HT1080 (cell line): Measurements from ENCODE around the gene NAV2. TPM values are rescaled to one million over a fixed set of nuclear protein-coding genes. Genes with fewer than 3 reads are reported as not detected.
"Not testable (repeated sequence)": the region's sequence is repeated elsewhere in the genome, so short reads cannot be mapped to it uniquely, and the experiment has no call there.

ENCODE experiments used
- DNase-seq: peaks from one replicate; pipeline ENCODE4 v3.0.0-alpha.2; 2015; ENCODE audit warnings: low read depth
- total RNA-seq: library from RNA; depleted of rRNA; stranded (reverse); fragments of >200 nt; shearing (Covaris generic); gene quantifications from 2 replicates; pipeline ENCODE4 v1.2.3, GENCODE V29; 2014

The NAV2 gene
- total RNA-seq, 1 experiment from 2014 or later = 2.2 TPM

DNA sequence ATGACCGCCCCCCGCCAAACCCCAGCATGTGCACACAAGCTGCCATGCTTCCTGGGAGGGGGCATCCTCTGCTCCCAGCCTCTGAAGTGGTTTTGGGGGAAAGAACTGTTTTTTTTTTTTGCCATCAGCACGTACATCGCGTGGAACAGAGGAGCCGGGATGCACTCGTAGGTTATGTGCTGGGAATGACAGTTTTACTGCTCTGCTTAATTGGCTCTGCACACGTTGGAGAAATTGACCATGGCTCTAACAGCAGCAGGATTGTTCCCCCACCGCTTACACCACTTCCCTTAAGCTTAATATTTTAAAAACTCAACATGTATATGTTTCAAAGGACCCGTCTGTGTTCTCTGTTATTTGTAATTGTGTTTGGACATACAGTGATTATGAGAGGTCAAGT lies 175.2 kb downstream of the NAV2 start:
- DNase-seq = no peak

DNA sequence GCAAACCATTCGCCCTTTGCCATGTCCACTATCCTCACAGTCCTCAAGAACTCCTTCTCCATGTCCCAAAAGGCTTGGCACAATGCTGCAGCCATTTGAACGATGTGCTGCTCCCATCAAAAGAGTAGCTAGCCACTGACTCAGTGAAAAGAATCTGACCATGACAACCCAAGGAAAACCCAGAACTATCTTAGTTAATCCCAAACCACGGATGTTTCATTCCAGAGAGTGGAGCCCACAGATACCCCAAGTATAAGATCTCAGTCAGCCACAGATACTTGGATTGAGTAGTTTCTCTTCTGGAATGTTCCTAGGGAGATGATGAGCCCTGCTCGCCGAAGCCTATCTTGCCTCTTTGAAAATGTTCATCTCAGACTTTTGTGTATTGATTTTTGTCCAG lies 176.9 kb downstream of the NAV2 start:
- DNase-seq = peak; percentile 24

GRCh38 chr11:19890308-19890707 lies 177.7 kb downstream of the NAV2 start:
- peak; percentile 93 for DNase-seq

GRCh38 chr11:19891022-19891421 lies 178.4 kb downstream of the NAV2 start:
- no peak for DNase-seq

DNA sequence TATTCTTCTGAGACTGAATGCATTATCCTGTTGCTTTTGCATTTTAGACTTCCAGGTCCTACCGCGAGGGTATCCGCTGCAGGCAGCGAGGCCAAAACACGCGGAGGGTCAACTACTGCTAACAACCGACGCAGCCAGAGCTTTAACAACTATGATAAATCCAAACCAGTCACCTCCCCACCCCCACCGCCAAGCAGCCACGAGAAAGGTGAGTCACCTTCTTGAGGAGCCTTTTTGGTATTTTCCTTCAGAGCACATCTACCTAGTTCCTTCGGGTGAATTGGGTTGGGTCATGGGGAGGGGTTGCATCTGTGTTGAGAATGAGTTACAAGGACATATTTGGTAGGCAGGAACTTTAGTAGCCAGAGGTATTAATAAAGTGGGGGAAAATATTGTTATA lies 179.8 kb downstream of the NAV2 start:
- peak; percentile 54 for DNase-seq

DNA sequence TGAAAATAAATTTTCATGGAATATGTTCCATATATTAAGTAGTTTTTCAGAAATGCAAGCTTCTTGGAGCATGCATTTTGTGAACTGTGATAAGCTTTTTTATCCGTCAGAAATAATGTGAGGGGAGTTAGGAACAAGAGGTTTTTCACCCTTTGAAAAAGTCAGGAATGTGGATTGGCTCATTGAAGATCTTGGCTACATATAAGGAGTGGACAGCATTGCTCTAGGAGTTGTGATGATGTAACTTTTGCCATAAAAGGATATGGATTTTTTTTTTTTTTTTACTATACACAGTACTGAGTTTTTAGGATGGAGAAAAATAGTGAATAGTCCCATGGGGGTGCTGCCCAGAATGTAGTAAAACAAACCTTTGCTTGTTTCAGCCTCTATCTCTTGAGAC lies 180.2 kb downstream of the NAV2 start:
- DNase-seq = no peak

DNA sequence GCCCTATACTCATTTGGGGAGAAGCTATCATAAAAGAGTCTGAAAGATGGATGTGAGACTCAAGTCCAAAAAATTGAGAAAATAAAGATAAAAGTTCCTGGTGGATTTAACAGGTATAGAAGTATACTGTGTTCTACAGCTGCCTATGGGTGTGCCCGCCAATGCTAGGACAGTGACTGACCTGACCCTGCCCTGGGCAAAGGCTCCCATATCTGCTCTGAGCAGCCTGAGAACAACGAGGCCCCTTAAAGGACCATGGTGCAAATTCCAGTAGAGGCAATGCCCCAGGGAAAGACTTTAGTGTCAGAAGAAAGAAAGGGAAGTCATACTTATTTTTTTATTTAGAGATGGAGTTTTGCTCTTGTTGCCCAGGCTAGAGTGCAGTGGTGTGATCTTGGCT lies 181.8 kb downstream of the NAV2 start:
- DNase-seq = no peak

GRCh38 chr11:19895037-19895436 lies 182.4 kb downstream of the NAV2 start:
- DNase-seq = not testable (repeated sequence)

DNA sequence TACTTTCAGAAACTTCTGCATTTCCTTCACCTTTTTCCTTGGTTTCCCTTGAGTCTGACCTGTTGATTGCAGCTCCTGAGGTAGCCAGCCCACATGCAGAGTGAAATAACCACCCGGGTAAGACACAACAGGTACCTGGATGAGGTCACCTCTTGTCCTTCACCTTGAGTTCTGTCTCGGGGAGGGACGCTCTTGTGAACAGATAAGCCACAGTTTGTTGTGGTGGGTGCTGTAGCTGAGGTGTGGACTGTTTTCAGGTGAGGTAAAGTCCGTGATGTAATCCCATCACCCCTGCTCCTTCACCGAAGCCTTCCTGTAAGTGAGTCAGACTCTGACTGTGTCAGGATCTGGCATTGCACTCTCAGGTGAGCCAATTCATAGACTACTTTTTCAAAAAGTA lies 183.1 kb downstream of the NAV2 start:
- no peak for DNase-seq

DNA sequence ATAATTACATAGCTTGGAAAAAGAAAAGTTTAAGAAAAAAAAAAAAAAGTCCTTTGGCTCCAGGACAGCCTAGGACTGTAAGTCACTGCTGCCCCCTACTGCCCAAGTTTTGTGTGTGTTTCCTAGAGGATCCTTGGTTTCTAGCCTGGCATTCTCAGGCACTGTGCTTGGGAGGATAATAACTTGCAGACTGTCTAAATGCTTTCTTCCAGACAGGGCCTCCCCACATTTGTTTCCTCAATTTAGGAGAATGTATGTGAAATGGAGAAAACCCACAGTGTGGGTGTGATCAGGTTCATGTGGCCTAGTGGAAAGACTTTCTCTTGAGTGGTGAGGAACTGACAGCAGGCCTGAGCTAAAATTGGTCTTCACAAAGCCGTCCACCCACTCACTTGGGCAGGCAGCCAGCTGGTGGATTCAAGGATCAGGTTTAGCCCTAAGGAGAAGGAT lies 191.0 kb downstream of the NAV2 start:
- DNase-seq = peak; percentile 63

DNA sequence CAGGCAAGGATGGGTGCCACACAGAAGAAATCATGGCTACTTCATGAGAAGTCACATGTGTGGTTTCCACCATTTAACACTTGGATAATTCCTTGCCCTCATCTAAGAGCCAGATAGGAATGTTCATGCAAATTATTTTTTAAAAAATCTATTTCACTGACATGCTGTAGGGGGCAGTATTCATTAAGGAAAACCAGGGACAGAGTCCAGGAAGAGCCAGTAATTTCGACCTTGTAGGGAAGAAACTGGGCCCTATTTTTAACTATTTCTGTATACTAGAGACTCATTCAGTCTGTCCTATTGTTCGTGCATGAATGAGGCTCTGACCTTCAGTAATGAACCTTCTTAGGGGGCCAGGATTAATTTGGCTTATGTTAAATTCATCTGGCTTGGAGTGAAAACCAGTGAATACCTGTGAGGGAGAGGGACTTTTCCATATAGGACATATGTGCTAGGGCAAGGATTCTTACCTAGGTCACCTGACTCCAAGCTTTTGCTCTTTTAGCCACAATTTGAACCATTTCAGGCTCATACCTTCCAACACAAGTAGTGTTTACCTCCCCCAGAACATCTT lies 192.7 kb downstream of the NAV2 start:
- peak; percentile 36 for DNase-seq

DNA sequence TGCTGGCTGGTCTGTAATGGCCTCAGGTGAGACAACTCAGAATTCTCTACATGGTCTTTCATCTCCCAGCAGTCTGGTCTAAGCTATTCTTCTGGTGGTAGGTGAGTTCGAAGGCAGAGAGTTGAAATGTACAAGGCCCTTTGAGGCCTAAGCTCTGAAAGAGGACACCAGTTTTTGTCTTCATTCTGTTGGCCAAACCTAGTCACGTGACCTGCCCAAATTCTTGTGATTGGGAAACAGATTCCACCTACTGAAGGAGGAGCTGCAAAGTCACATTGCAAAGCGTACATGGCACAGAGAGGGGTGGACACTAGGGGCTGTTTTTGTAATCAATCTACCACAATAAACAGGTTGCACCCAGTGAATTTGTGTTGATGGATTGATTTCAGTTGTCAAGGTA lies 193.5 kb downstream of the NAV2 start:
- DNase-seq = no peak

- no peak for DNase-seq
These were observed 194.5 kb downstream of the NAV2 start for GRCh38 chr11:19907008-19907579.

GRCh38 chr11:19907839-19908238 lies 195.2 kb downstream of the NAV2 start:
- no peak for DNase-seq

DNA sequence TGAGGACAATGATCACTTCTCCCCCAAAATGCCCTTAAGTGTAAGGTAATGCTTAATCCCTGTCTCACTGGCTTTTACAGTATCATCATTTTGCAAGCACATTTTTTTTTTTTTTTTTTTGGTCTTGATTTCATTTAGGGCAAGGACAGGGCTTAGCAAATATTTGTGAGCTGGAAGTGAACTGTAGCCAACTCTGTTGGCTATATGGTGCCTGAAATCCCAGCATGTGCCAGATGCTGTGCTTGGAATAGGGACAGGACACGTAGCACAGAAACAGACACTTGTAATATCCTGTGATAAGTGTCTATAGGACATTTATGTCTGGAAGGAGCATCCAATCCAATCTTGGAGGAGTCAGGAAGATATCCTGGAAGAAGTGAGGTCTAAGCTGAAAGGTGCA lies 198.3 kb downstream of the NAV2 start:
- DNase-seq = no peak

DNA sequence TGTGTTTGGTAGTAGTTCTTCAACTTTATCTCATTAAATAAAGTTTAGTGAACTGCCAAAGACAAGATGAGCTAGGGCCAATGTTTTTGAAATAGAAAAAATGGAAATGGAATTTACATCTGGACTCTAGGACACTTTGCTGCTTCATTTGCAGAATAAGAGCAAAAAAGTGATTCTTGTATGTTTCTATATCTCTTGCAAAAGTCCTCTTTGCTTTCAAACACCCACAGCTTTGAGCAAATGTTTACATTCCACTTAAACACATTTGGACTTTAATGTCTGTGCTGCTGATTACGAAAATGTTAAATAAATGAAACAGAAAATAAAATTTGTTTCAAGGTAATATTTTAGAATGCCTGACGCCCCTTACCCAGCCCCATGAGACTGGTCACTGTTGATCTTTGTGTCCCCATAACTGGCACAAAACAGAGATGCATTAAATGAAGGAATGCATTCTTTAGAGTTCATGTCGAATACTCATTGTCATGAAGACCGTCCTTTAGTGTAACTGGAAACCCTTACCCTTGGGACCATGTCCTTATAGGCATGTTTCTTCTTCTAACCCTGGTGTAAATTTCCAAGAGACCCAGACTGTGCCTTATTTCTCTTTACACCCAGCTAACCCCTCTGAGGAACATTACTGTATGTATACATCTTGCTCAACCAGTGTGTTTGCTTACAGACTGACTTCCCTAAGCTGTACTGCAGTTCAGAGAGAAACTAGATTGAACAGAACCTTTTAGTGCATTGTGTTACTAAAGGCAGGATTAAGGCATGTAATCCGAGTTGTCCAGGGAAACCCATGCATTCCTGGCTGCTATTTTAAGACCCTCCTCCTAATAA lies 199.7 kb downstream of the NAV2 start:
- no peak for DNase-seq

DNA sequence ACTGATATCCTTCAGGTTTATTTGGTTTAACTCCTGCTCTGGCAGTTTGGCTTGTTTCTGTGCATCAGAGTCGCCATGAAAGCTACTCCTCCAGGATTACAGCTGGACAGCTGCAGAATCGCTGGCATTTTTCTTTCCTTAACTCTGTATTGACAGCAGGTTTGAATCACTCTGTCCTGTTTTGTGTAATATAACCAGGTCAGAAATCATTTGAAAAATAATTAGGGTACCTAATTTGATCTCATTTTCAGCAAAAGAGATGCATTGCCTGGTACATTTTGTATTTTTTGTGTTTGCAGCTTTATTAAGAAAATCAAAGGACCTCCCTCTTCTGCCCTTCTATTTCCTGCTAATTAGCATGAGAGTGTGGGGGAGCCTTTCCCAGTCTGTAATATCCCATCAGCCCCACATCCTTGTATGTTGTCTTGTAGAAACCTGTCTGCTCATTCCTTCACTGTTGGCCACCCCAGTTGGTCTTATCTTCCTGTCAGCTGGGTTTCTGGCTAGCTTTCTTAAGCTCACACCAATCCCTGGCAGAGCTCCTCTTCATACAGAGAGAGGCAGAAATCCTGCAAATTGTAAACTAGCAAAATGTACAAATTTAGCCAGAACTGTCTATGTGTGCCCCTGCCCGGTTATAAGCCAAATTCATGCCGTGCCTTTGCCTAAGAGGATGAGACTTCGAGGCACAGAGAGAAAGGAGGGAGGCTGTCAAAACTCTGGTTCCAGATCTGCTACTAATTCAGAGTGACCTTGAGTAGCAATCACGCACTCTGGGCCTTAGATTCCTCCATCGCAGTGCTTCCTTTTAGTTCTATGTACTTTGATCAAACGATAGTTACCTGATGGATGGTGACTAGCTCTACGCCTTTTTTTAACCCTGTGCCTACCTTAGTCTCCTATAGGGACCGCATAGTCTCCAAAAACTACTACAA lies 200.6 kb downstream of the NAV2 start:
- no peak for DNase-seq

- no peak for DNase-seq
These were observed 201.2 kb downstream of the NAV2 start for GRCh38 chr11:19913893-19914249.

- DNase-seq = no peak
These were observed 203.2 kb downstream of the NAV2 start for GRCh38 chr11:19915808-19916207.

DNA sequence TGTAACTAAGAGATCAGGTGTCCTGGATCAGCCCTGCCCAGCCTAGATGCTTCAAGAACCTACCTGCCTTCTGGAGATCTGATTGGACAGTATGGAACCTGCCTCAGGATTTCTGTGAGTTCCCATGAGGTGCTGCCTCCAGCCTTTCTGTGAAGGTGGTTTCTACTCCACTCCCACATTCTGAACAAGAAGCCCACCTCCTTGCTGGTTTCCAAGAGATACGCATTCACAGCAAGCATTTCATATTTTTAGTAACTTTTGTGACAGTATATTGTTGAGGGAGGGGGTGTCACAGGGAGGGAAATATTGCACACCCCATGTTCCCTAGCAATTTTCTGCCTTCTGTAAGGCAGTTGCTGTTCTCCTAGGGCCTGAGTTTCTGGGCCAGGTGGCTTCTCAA lies 204.4 kb downstream of the NAV2 start:
- DNase-seq = no peak

GRCh38 chr11:19918302-19919049 lies 205.8 kb downstream of the NAV2 start:
- no peak for DNase-seq
